ENCODE data around the gene WNT8A.

DNA sequence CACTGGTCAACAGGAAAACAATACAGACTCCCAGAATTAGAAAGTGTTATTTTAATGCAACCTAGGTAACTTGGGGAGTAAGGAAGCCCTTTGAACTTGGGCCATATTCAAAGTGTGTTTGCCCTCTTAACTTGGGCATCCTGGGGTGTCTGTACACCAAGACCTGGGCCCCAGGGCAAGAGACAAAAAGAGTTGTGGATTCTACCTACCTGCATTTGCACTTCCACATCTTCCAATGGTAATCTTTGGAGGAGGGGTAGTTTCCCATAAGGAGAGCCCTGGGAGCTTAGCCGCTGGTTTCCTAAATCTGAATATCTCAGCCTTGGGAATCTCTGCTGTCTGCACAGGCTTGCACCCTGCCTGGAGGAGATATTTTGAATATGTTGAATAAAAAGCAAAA is 8.5 kb downstream of the WNT8A start:
- TF ChIP-seq, protein P1, sequence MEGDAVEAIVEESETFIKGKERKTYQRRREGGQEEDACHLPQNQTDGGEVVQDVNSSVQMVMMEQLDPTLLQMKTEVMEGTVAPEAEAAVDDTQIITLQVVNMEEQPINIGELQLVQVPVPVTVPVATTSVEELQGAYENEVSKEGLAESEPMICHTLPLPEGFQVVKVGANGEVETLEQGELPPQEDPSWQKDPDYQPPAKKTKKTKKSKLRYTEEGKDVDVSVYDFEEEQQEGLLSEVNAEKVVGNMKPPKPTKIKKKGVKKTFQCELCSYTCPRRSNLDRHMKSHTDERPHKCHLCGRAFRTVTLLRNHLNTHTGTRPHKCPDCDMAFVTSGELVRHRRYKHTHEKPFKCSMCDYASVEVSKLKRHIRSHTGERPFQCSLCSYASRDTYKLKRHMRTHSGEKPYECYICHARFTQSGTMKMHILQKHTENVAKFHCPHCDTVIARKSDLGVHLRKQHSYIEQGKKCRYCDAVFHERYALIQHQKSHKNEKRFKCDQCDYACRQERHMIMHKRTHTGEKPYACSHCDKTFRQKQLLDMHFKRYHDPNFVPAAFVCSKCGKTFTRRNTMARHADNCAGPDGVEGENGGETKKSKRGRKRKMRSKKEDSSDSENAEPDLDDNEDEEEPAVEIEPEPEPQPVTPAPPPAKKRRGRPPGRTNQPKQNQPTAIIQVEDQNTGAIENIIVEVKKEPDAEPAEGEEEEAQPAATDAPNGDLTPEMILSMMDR (IDR thresholded peaks at IDR 0.05) = no peak
- TF ChIP-seq POLR2A (IDR thresholded peaks at IDR 0.05) = no peak

Measured in vagina (tissue), 2 donors.